ENCODE measurements around the gene DYNC2I2. TPM values are rescaled to one million over a fixed set of nuclear protein-coding genes. Genes with fewer than 3 reads are reported as not detected.

Gene DYNC2I2
- total and polyA plus RNA-seq, 10 of the 15 experiments (the other 5 are each of a cell fraction or from before 2014, with no cell fraction given): 0.89 to 118 (median 47.9) TPM

DNA sequence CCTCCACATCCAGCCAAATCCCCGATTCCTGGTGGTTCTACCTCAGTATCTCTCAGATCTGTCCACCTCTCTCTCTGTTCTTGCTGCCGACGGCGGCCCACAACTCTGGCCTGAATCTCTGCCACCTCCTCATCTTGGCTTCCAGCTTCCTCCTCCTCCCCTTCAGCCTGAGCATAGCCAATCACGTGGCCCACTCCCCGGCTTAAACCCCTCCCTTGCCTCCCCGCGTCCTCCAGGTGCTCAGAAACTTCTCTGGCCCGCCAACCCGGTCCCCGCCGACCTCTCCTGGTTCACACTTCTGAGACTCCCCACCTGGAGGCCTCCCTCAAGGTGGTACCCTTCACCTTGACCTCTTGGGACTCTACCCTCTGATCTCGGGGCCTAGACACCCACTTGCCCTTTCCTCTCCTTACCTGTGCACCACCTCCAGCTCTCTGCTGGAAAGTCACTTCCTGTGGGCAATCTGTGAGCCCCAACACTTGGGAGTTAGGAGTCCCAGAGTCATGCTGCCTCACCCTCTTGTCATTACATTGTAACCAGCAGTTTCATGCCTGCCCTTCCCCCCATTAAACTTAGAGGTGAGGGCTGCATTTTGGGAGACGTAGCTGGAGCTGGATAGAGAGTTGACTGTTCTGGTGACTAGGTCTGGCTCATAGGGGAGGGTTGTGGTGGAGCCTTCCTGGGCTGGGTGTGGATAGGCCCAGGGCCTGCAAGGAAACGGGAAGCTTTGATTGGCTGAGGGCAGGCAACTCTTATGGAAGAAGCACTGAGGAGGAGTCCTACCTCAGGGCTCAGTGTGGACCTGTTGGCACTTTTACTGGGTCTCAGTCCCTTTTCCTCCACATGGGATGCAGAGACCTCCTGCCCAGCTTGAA is 27.9 kb upstream of the DYNC2I2 start (continued):
- TF ChIP-seq, protein P1, sequence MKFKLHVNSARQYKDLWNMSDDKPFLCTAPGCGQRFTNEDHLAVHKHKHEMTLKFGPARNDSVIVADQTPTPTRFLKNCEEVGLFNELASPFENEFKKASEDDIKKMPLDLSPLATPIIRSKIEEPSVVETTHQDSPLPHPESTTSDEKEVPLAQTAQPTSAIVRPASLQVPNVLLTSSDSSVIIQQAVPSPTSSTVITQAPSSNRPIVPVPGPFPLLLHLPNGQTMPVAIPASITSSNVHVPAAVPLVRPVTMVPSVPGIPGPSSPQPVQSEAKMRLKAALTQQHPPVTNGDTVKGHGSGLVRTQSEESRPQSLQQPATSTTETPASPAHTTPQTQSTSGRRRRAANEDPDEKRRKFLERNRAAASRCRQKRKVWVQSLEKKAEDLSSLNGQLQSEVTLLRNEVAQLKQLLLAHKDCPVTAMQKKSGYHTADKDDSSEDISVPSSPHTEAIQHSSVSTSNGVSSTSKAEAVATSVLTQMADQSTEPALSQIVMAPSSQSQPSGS (IDR thresholded peaks at IDR 0.05; ENCODE audit: low read length): no peak
- TF ChIP-seq TAF1 (IDR thresholded peaks at IDR 0.05; ENCODE audit: borderline replicate concordance, low read depth, low read length) (peak; percentile 82), RFX5 (IDR thresholded peaks at IDR 0.05; ENCODE audit: low read depth, low read length) (no peak), RB1 (IDR thresholded peaks at IDR 0.05; ENCODE audit: borderline replicate concordance) (no peak), RAD21 (IDR thresholded peaks at IDR 0.05; ENCODE audit: insufficient read depth, low read depth, low read length) (no peak), IRF4 (IDR thresholded peaks at IDR 0.05; ENCODE audit: low read depth, low read length) (no peak), PAX5 (IDR thresholded peaks at IDR 0.05; ENCODE audit: borderline replicate concordance, low read depth, low read length) (no peak), EGR1 (IDR thresholded peaks at IDR 0.05; ENCODE audit: borderline replicate concordance in 1 of 2, low read depth in 2 of 2, low read length in 2 of 2) (no peak), TCF12 (IDR thresholded peaks at IDR 0.05; ENCODE audit: low read depth, low read length) (peak; percentile 57; the same call in 1 of the 2 replicates), MXI1 (IDR thresholded peaks at IDR 0.05; ENCODE audit: low read depth, low read length) (0 out of 2 replicates have a peak, but pooled peaks have one; percentile 45), GABPA (IDR thresholded peaks at IDR 0.05; ENCODE audit: low read depth) (no peak), CEBPB (IDR thresholded peaks at IDR 0.05; ENCODE audit: borderline replicate concordance in 1 of 2, low read depth in 2 of 2, low read length in 2 of 2) (no peak), SREBF2 (IDR thresholded peaks at IDR 0.05; ENCODE audit: low read length) (no peak)
- TF ChIP-seq, protein P2, sequence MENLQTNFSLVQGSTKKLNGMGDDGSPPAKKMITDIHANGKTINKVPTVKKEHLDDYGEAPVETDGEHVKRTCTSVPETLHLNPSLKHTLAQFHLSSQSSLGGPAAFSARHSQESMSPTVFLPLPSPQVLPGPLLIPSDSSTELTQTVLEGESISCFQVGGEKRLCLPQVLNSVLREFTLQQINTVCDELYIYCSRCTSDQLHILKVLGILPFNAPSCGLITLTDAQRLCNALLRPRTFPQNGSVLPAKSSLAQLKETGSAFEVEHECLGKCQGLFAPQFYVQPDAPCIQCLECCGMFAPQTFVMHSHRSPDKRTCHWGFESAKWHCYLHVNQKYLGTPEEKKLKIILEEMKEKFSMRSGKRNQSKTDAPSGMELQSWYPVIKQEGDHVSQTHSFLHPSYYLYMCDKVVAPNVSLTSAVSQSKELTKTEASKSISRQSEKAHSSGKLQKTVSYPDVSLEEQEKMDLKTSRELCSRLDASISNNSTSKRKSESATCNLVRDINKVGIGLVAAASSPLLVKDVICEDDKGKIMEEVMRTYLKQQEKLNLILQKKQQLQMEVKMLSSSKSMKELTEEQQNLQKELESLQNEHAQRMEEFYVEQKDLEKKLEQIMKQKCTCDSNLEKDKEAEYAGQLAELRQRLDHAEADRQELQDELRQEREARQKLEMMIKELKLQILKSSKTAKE (IDR thresholded peaks at IDR 0.05; ENCODE audit: low read depth, poor library complexity, severe bottlenecking): no peak
- TF ChIP-seq, protein P3, sequence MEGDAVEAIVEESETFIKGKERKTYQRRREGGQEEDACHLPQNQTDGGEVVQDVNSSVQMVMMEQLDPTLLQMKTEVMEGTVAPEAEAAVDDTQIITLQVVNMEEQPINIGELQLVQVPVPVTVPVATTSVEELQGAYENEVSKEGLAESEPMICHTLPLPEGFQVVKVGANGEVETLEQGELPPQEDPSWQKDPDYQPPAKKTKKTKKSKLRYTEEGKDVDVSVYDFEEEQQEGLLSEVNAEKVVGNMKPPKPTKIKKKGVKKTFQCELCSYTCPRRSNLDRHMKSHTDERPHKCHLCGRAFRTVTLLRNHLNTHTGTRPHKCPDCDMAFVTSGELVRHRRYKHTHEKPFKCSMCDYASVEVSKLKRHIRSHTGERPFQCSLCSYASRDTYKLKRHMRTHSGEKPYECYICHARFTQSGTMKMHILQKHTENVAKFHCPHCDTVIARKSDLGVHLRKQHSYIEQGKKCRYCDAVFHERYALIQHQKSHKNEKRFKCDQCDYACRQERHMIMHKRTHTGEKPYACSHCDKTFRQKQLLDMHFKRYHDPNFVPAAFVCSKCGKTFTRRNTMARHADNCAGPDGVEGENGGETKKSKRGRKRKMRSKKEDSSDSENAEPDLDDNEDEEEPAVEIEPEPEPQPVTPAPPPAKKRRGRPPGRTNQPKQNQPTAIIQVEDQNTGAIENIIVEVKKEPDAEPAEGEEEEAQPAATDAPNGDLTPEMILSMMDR (IDR thresholded peaks at IDR 0.05 in 2 of 3, conservative IDR thresholded peaks at IDR 0.05 in 1 of 3; ENCODE audit: control insufficient read depth in 2 of 3, extremely low read depth in 1 of 3, insufficient read depth in 1 of 3, low read depth in 3 of 3, low read length in 3 of 3): no peak
- TF ChIP-seq, protein P4, sequence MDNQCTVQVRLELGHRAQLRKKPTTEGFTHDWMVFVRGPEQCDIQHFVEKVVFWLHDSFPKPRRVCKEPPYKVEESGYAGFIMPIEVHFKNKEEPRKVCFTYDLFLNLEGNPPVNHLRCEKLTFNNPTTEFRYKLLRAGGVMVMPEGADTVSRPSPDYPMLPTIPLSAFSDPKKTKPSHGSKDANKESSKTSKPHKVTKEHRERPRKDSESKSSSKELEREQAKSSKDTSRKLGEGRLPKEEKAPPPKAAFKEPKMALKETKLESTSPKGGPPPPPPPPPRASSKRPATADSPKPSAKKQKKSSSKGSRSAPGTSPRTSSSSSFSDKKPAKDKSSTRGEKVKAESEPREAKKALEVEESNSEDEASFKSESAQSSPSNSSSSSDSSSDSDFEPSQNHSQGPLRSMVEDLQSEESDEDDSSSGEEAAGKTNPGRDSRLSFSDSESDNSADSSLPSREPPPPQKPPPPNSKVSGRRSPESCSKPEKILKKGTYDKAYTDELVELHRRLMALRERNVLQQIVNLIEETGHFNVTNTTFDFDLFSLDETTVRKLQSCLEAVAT (IDR thresholded peaks at IDR 0.05): peak; percentile 94
- TF ChIP-seq, protein P5, sequence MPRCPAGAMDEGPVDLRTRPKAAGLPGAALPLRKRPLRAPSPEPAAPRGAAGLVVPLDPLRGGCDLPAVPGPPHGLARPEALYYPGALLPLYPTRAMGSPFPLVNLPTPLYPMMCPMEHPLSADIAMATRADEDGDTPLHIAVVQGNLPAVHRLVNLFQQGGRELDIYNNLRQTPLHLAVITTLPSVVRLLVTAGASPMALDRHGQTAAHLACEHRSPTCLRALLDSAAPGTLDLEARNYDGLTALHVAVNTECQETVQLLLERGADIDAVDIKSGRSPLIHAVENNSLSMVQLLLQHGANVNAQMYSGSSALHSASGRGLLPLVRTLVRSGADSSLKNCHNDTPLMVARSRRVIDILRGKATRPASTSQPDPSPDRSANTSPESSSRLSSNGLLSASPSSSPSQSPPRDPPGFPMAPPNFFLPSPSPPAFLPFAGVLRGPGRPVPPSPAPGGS (IDR thresholded peaks at IDR 0.05; ENCODE audit: borderline replicate concordance, insufficient read depth, low read depth, low read length, poor library complexity, severe bottlenecking): no peak

Measured in GM12878 (cell line).